Measurements from ENCODE around the gene LIMD2. TPM values are rescaled to one million over a fixed set of nuclear protein-coding genes. Genes with fewer than 3 reads are reported as not detected.

The LIMD2 gene
- total RNA-seq, 1 experiment from 2014 or later, result 15.3 TPM

DNA sequence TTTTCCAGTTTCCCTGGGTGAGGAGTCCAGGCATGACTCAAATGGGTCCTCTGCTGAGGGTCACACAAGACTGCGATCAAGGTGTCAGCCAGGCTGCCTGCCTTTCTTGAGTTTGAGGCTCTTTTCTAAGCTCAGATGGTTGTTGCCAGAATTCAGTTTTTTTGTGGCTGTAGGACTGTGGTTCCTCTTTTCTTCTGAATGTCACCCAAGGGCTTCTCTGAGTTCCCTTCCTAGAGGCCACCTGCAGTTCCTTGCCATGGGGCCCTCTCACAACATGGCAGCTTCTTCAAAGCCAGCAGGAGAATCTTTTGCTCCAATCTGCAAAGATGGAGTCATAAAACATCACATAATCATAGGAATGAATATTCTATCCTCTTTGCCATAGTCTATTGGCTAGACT is 17.5 kb downstream of the LIMD2 start:
- H3K4me1 ChIP-seq (ENCODE audit: control insufficient read depth, insufficient read depth, low read length), result no peaks in the 10 kb centered on the region
- TF ChIP-seq SIN3A (IDR thresholded peaks at IDR 0.05; ENCODE audit: borderline replicate concordance, insufficient read depth, low read depth, low read length), result no peak
- no peak for TF ChIP-seq TCF7L2 (IDR thresholded peaks at IDR 0.05; ENCODE audit: low read depth, low read length)
- TF ChIP-seq CTCF (IDR thresholded peaks at IDR 0.05), result no peak
- TF ChIP-seq REST (IDR thresholded peaks at IDR 0.05; ENCODE audit: insufficient read depth in 1 of 2, low read depth in 2 of 2, low read length in 1 of 2), result no peak
- TF ChIP-seq POLR2AphosphoS5 (IDR thresholded peaks at IDR 0.05; ENCODE audit: low read depth, low read length), result no peak
- intact Hi-C loops (cut with micrococcal nuclease; ENCODE audit: unreplicated experiment), result no loop called here
- no peaks in the 10 kb centered on the region for H3K27me3 ChIP-seq (ENCODE audit: control insufficient read depth, insufficient read depth, low read length)
- no TSS peak for BruUV-seq (replicated peaks)
- no peaks in the 10 kb centered on the region; the same call in 1 of the 2 replicates for H3K36me3 ChIP-seq (ENCODE audit: control insufficient read depth, insufficient read depth, low read length)
- no peak for DNase-seq (ENCODE audit: low read depth, low spot score)
- in situ Hi-C loops (cut with HindIII; ENCODE audit: low pct_unique_long_range_greater_than_20kb, low sequenced_read_pairs), result no loop called here
- H3K27ac ChIP-seq (ENCODE audit: low read length), result no peak overlapping the region
- ATAC-seq, result no peak
- ChIA-PET POLR2A (no interaction called here), CTCF (no interaction called here)
- H3K4me3 ChIP-seq (ENCODE audit: low read depth in 2 of 2, low read length in 2 of 2), result no peak overlapping the region
- no peaks in the 10 kb centered on the region for H3K9me3 ChIP-seq (ENCODE audit: control insufficient read depth, insufficient read depth, low read depth, low read length)

DNA sequence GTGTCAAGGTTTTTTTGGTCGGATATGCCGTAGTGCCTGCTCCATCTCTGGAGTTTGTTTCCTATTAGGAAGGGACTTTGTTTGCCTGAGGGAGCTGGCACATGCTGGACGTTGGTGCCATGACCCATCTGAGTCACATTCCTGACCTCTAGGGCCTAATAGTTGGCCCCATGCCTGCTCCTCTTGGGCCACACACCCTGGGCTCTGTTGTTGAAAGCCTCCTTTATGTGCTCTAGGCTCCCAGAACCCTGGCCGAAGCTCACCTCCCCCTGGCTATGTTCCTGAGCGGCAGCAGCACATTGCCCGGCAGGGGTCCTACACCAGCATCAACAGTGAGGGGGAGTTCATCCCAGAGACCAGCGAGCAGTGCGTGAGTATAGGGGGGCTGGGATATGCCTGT is 18.4 kb downstream of the LIMD2 start:
- H3K4me1 ChIP-seq (ENCODE audit: control insufficient read depth, insufficient read depth, low read length), result no peaks in the 10 kb centered on the region
- no TSS peak for BruUV-seq (replicated peaks)
- in situ Hi-C loops (cut with HindIII; ENCODE audit: low pct_unique_long_range_greater_than_20kb, low sequenced_read_pairs), result no loop called here
- POLR2A ChIA-PET, result no interaction called here
- intact Hi-C loops (cut with micrococcal nuclease; ENCODE audit: unreplicated experiment), result no loop called here
- ATAC-seq (no peak), DNase-seq (ENCODE audit: low read depth, low spot score) (no peak)
- no peaks in the 10 kb centered on the region for H3K9me3 ChIP-seq (ENCODE audit: control insufficient read depth, insufficient read depth, low read depth, low read length)
- TF ChIP-seq POLR2AphosphoS5 (IDR thresholded peaks at IDR 0.05; ENCODE audit: low read depth, low read length) (no peak), REST (IDR thresholded peaks at IDR 0.05; ENCODE audit: insufficient read depth in 1 of 2, low read depth in 2 of 2, low read length in 1 of 2) (no peak), TCF7L2 (IDR thresholded peaks at IDR 0.05; ENCODE audit: low read depth, low read length) (no peak), CTCF (IDR thresholded peaks at IDR 0.05) (no peak), SIN3A (IDR thresholded peaks at IDR 0.05; ENCODE audit: borderline replicate concordance, insufficient read depth, low read depth, low read length) (no peak)
- H3K36me3 ChIP-seq (ENCODE audit: control insufficient read depth, insufficient read depth, low read length), result no peaks in the 10 kb centered on the region; the same call in 1 of the 2 replicates
- no peaks in the 10 kb centered on the region for H3K27me3 ChIP-seq (ENCODE audit: control insufficient read depth, insufficient read depth, low read length)
- H3K27ac ChIP-seq (ENCODE audit: low read length), result no peak overlapping the region
- H3K4me3 ChIP-seq (ENCODE audit: low read depth in 2 of 2, low read length in 2 of 2), result no peak overlapping the region
- CTCF ChIA-PET, result no interaction called here

All from Panc1 (cell line).